Testis (tissue), 3 donors: ENCODE results near the gene ALS2CL. TPM values are rescaled to one million over a fixed set of nuclear protein-coding genes. Genes with fewer than 3 reads are reported as not detected.

Experiments used
- DNase-seq: peaks from one replicate; pipeline ENCODE4 v3.0.0-alpha.2; 2019
- H3K27ac ChIP-seq, 2 donors: fragments of 200-600 bp; sonication (generic); one replicate each; pipeline ENCODE4 v1.5.1; 2019
- H3K27me3 ChIP-seq: fragments of 200-600 bp; sonication (generic); one replicate; pipeline ENCODE4 v1.5.1; 2019
- H3K36me3 ChIP-seq: fragments of 200-600 bp; sonication (generic); one replicate; pipeline ENCODE4 v1.5.1; 2017; ENCODE audit warnings: low read depth; ENCODE audit errors: missing control alignments
- H3K4me1 ChIP-seq: fragments of 200-600 bp; sonication (generic); one replicate; pipeline ENCODE4 v1.5.1; 2019
- H3K4me3 ChIP-seq, 2 donors: fragments of 200-600 bp; sonication (generic); one replicate each; pipeline ENCODE4 v1.5.1; 2017 to 2019
- H3K9me3 ChIP-seq: fragments of 200-600 bp; sonication (generic); one replicate; pipeline ENCODE4 v1.5.1; 2017
- CTCF ChIP-seq, 3 experiments: fragments of 450-650 bp in 2 of 3; fragments of 200-600 bp in 1 of 3; sonication (generic) in 1 of 3; IDR thresholded peaks; one replicate each; pipeline ENCODE4 v1.5.1; 2016 to 2019; ENCODE audit warnings: antibody characterized with exemption in 3 of 3, mild to moderate bottlenecking in 2 of 3, moderate library complexity in 1 of 3
- POLR2A ChIP-seq: fragments of 450-650 bp; IDR thresholded peaks from one replicate; pipeline ENCODE4 v1.6.1; 2017; ENCODE audit warnings: antibody characterized with exemption, mild to moderate bottlenecking, moderate library complexity
- WGBS, 2 donors: methylation state at CpG; one replicate each; pipeline ENCODE4 v1.1.5; 2018; 5-methylcytosine and 5-hydroxymethylcytosine counted together
- intact Hi-C: fragments of 100-400 bp; cut with DNase I; formaldehyde crosslinking; loops from one replicate; pipeline ENCODE4 v1.15.1; 2023; ENCODE audit warnings: low total_unique reads
- polyA plus RNA-seq: library from polyadenylated mRNA; stranded (reverse); fragments of 350-450 nt; fragmentation: Illumina TruSeq; extraction: RNeasy Lipid Tissue Mini Kit (QIAGEN cat#74804); gene quantifications from one replicate; pipeline ENCODE4 v1.2.3, GENCODE V29; 2014; ENCODE audit warnings: low read depth, low replicate concordance; ENCODE audit not compliant: insufficient read depth
- total RNA-seq, 2 donors: library from RNA; depleted of rRNA; stranded (reverse); fragments of >200 nt; gene quantifications; one replicate each; pipeline ENCODE4 v1.2.3, GENCODE V29; 2016

Gene ALS2CL
- total and polyA plus RNA-seq, 3 donors from 2014 or later = 4.4 to 11.2 (median 5.4) TPM

- Histone ChIP-seq H3K36me3 (no peaks in the 10 kb centered on the region), H3K27me3 (no peaks in the 10 kb centered on the region), H3K27ac (peak overlapping the region in 1 of 2 donors; percentile 42), H3K4me1 (peaks cover 44% of the 10 kb centered on the region), H3K9me3 (no peaks in the 10 kb centered on the region), H3K4me3 (no peak overlapping the region)
- intact Hi-C loops = no loop called here
- TF ChIP-seq CTCF (IDR thresholded peaks at IDR 0.05) (no peak), POLR2A (no peak)
- DNase-seq = no peak
- 83 to 91% methylated on average over 2 to 3 of the region's 3 CpGs for WGBS, 2 donors
Observed at GRCh38 chr3:46694520-46694919, 1.0 kb upstream of the ALS2CL start.

- Histone ChIP-seq H3K36me3 (no peaks in the 10 kb centered on the region), H3K27me3 (no peaks in the 10 kb centered on the region), H3K4me1 (peaks cover 41% of the 10 kb centered on the region), H3K9me3 (no peaks in the 10 kb centered on the region), H3K4me3 (peak overlapping the region; percentile 61 to 68), H3K27ac (peak overlapping the region; percentile 10 to 71)
- intact Hi-C loops = no loop called here
- peak; percentile 23 for DNase-seq
- no peak for TF ChIP-seq CTCF (IDR thresholded peaks at IDR 0.05)
- TF ChIP-seq POLR2A = no peak
- 8% methylated on average over 27 of the region's 30 CpGs; no CpG with 5 or more reads in 1 of the 2 donors for WGBS, 2 donors
Observed at GRCh38 chr3:46693892-46694226, 380 bp upstream of the ALS2CL start.

GRCh38 chr3:46692566-46692990 lies 901 bp downstream of the ALS2CL start:
- Histone ChIP-seq H3K36me3 (no peaks in the 10 kb centered on the region), H3K4me1 (peaks cover 41% of the 10 kb centered on the region), H3K9me3 (no peaks in the 10 kb centered on the region), H3K27ac (no peak overlapping the region), H3K4me3 (peak overlapping the region in 1 of 2 donors; percentile 68), H3K27me3 (no peaks in the 10 kb centered on the region)
- TF ChIP-seq CTCF (IDR thresholded peaks at IDR 0.05) (no peak), POLR2A (no peak)
- WGBS, 2 donors = 61 to 70% methylated on average over 5 to 11 of the region's 11 CpGs
- DNase-seq = no peak
- intact Hi-C loops = no loop called here

- Histone ChIP-seq H3K27ac (no peak overlapping the region), H3K4me3 (no peak overlapping the region), H3K27me3 (no peaks in the 10 kb centered on the region), H3K9me3 (no peaks in the 10 kb centered on the region), H3K36me3 (no peaks in the 10 kb centered on the region), H3K4me1 (peaks cover 27% of the 10 kb centered on the region)
- no peak for DNase-seq
- intact Hi-C loops = no loop called here
- 88 to 94% methylated on average over 4 to 5 of the region's 5 CpGs for WGBS, 2 donors
- TF ChIP-seq POLR2A (no peak), CTCF (IDR thresholded peaks at IDR 0.05) (no peak)
Observed at GRCh38 chr3:46690798-46691197, 2.7 kb downstream of the ALS2CL start.

- intact Hi-C loops = no loop called here
Observed at GRCh38 chr3:46685446-46685845, 8.0 kb downstream of the ALS2CL start.

More at GRCh38 chr3:46685446-46685845, 8.0 kb downstream of the ALS2CL start:
- no peak for DNase-seq
- H3K9me3 ChIP-seq = no peaks in the 10 kb centered on the region
- no peak for TF ChIP-seq POLR2A
- TF ChIP-seq CTCF (IDR thresholded peaks at IDR 0.05) = no peak
- no peak overlapping the region for H3K4me3 ChIP-seq
- no peaks in the 10 kb centered on the region for H3K4me1 ChIP-seq
- WGBS, 2 donors = 70 to 90% methylated on average over 1 to 9 of the region's 9 CpGs
- H3K27ac ChIP-seq = no peak overlapping the region
- H3K27me3 ChIP-seq = no peaks in the 10 kb centered on the region
- H3K36me3 ChIP-seq = no peaks in the 10 kb centered on the region
